BLaER1 (cell line): Measurements from ENCODE around the gene NDST4.

Experiments used
- H3K27ac ChIP-seq: shearing (Covaris generic); formaldehyde crosslinking; 2 replicates; pipeline ENCODE4 v1.8.1; 2022
- H3K27me3 ChIP-seq: shearing (Covaris generic); formaldehyde crosslinking; 2 replicates; pipeline ENCODE4 v1.8.1; 2022
- H3K36me3 ChIP-seq: shearing (Covaris generic); formaldehyde crosslinking; 2 replicates; pipeline ENCODE4 v1.8.1; 2022
- H3K4me1 ChIP-seq: shearing (Covaris generic); formaldehyde crosslinking; 2 replicates; pipeline ENCODE4 v1.8.1; 2022
- H3K4me2 ChIP-seq: shearing (Covaris generic); formaldehyde crosslinking; 2 replicates; pipeline ENCODE4 v1.8.1; 2022
- H3K4me3 ChIP-seq: shearing (Covaris generic); formaldehyde crosslinking; 2 replicates; pipeline ENCODE4 v1.8.1; 2022
- H3K9ac ChIP-seq: shearing (Covaris generic); formaldehyde crosslinking; 2 replicates; pipeline ENCODE4 v1.8.1; 2022
- H3K9me3 ChIP-seq: shearing (Covaris generic); formaldehyde crosslinking; 2 replicates; pipeline ENCODE4 v1.8.1; 2022
- H4K20me1 ChIP-seq: shearing (Covaris generic); formaldehyde crosslinking; 2 replicates; pipeline ENCODE4 v1.8.1; 2022
- Cebpa-rat ChIP-seq: shearing (Covaris generic); IDR thresholded peaks from 2 replicates; pipeline ENCODE4 v1.8.1; 2022

The NDST4 gene

GRCh38 chr4:114875630-114876029 lies 237.8 kb downstream of the NDST4 start:
- no peak overlapping the region for H3K27ac ChIP-seq

GRCh38 chr4:114874321-114874720 lies 239.1 kb downstream of the NDST4 start:
- Histone ChIP-seq H3K4me3 (no peak overlapping the region), H3K27ac (no peak overlapping the region), H3K27me3 (no peaks in the 10 kb centered on the region), H3K9me3 (no peaks in the 10 kb centered on the region), H3K4me1 (no peaks in the 10 kb centered on the region), H3K4me2 (no peak overlapping the region), H3K36me3 (no peaks in the 10 kb centered on the region), H4K20me1 (no peaks in the 10 kb centered on the region), H3K9ac (no peak overlapping the region)
- no peak for TF ChIP-seq Cebpa-rat

More at GRCh38 chr4:114875630-114876029, 237.8 kb downstream of the NDST4 start:
- H3K27me3 ChIP-seq, result no peaks in the 10 kb centered on the region
- no peaks in the 10 kb centered on the region for H3K9me3 ChIP-seq
- H4K20me1 ChIP-seq, result no peaks in the 10 kb centered on the region
- no peak overlapping the region for H3K4me2 ChIP-seq
- no peaks in the 10 kb centered on the region for H3K4me1 ChIP-seq
- H3K9ac ChIP-seq, result no peak overlapping the region
- H3K36me3 ChIP-seq, result no peaks in the 10 kb centered on the region
- H3K4me3 ChIP-seq, result no peak overlapping the region
- TF ChIP-seq Cebpa-rat, result no peak

GRCh38 chr4:114870987-114871386 lies 242.4 kb downstream of the NDST4 start:
- TF ChIP-seq Cebpa-rat, result no peak
- Histone ChIP-seq H3K4me2 (no peak overlapping the region), H4K20me1 (no peaks in the 10 kb centered on the region), H3K9me3 (no peaks in the 10 kb centered on the region), H3K27me3 (no peaks in the 10 kb centered on the region), H3K4me1 (no peaks in the 10 kb centered on the region), H3K27ac (no peak overlapping the region), H3K9ac (no peak overlapping the region), H3K36me3 (no peaks in the 10 kb centered on the region), H3K4me3 (no peak overlapping the region)

GRCh38 chr4:114866901-114867670 lies 246.3 kb downstream of the NDST4 start:
- TF ChIP-seq Cebpa-rat, result no peak
- H4K20me1 ChIP-seq, result no peaks in the 10 kb centered on the region
- no peak overlapping the region for H3K9ac ChIP-seq
- H3K4me3 ChIP-seq, result no peak overlapping the region
- H3K9me3 ChIP-seq, result no peaks in the 10 kb centered on the region
- H3K4me2 ChIP-seq, result no peak overlapping the region
- no peaks in the 10 kb centered on the region for H3K27me3 ChIP-seq
- peaks cover 5% of the 10 kb centered on the region; the same call in 1 of the 2 replicates for H3K4me1 ChIP-seq
- H3K36me3 ChIP-seq, result no peaks in the 10 kb centered on the region
- no peak overlapping the region for H3K27ac ChIP-seq

GRCh38 chr4:114864060-114864459 lies 249.4 kb downstream of the NDST4 start:
- H3K27ac ChIP-seq, result no peak overlapping the region
- no peaks in the 10 kb centered on the region for H3K27me3 ChIP-seq
- no peak overlapping the region for H3K4me2 ChIP-seq
- H3K4me3 ChIP-seq, result no peak overlapping the region
- no peaks in the 10 kb centered on the region for H3K36me3 ChIP-seq
- peaks cover 5% of the 10 kb centered on the region; the same call in 1 of the 2 replicates for H3K4me1 ChIP-seq
- no peak overlapping the region for H3K9ac ChIP-seq
- TF ChIP-seq Cebpa-rat, result no peak
- no peaks in the 10 kb centered on the region for H3K9me3 ChIP-seq
- H4K20me1 ChIP-seq, result no peaks in the 10 kb centered on the region

GRCh38 chr4:114860786-114861185 lies 252.6 kb downstream of the NDST4 start:
- H3K9me3 ChIP-seq, result no peaks in the 10 kb centered on the region
- H4K20me1 ChIP-seq, result no peaks in the 10 kb centered on the region
- no peak overlapping the region for H3K9ac ChIP-seq
- TF ChIP-seq Cebpa-rat, result no peak
- peaks cover 5% of the 10 kb centered on the region; the same call in 1 of the 2 replicates for H3K4me1 ChIP-seq
- H3K36me3 ChIP-seq, result no peaks in the 10 kb centered on the region
- H3K4me2 ChIP-seq, result no peak overlapping the region
- no peaks in the 10 kb centered on the region for H3K27me3 ChIP-seq
- H3K27ac ChIP-seq, result no peak overlapping the region
- no peak overlapping the region for H3K4me3 ChIP-seq

- no peaks in the 10 kb centered on the region for H3K36me3 ChIP-seq
- H3K4me2 ChIP-seq, result no peak overlapping the region
- H4K20me1 ChIP-seq, result no peaks in the 10 kb centered on the region
- no peak overlapping the region for H3K27ac ChIP-seq
- H3K4me3 ChIP-seq, result no peak overlapping the region
- no peaks in the 10 kb centered on the region for H3K4me1 ChIP-seq
- no peaks in the 10 kb centered on the region for H3K27me3 ChIP-seq
- no peaks in the 10 kb centered on the region for H3K9me3 ChIP-seq
- no peak for TF ChIP-seq Cebpa-rat
- H3K9ac ChIP-seq, result no peak overlapping the region
Observed at GRCh38 chr4:114857831-114858230, 255.6 kb downstream of the NDST4 start.

GRCh38 chr4:114839986-114840385 lies 273.4 kb downstream of the NDST4 start:
- no peak overlapping the region for H3K4me3 ChIP-seq
- H3K27me3 ChIP-seq, result no peaks in the 10 kb centered on the region
- H3K36me3 ChIP-seq, result no peaks in the 10 kb centered on the region
- TF ChIP-seq Cebpa-rat, result no peak
- H3K9me3 ChIP-seq, result no peaks in the 10 kb centered on the region
- no peak overlapping the region for H3K9ac ChIP-seq
- no peaks in the 10 kb centered on the region for H3K4me1 ChIP-seq
- H3K27ac ChIP-seq, result no peak overlapping the region
- H4K20me1 ChIP-seq, result no peaks in the 10 kb centered on the region
- no peak overlapping the region for H3K4me2 ChIP-seq

- no peaks in the 10 kb centered on the region for H3K36me3 ChIP-seq
- no peaks in the 10 kb centered on the region for H3K9me3 ChIP-seq
- no peak overlapping the region for H3K9ac ChIP-seq
- no peak overlapping the region for H3K4me2 ChIP-seq
- no peaks in the 10 kb centered on the region for H3K27me3 ChIP-seq
- no peak overlapping the region for H3K27ac ChIP-seq
- TF ChIP-seq Cebpa-rat, result no peak
- no peak overlapping the region for H3K4me3 ChIP-seq
- no peaks in the 10 kb centered on the region for H3K4me1 ChIP-seq
- no peaks in the 10 kb centered on the region for H4K20me1 ChIP-seq
Observed at GRCh38 chr4:114830628-114831027, 282.8 kb downstream of the NDST4 start.

GRCh38 chr4:114827651-114828050 lies 285.8 kb downstream of the NDST4 start:
- H3K27ac ChIP-seq, result no peak overlapping the region
- TF ChIP-seq Cebpa-rat, result no peak
- H3K4me3 ChIP-seq, result no peak overlapping the region
- H3K9ac ChIP-seq, result no peak overlapping the region
- H3K27me3 ChIP-seq, result no peaks in the 10 kb centered on the region
- H3K4me1 ChIP-seq, result no peaks in the 10 kb centered on the region
- H3K36me3 ChIP-seq, result no peaks in the 10 kb centered on the region
- H4K20me1 ChIP-seq, result no peaks in the 10 kb centered on the region
- H3K9me3 ChIP-seq, result no peaks in the 10 kb centered on the region
- H3K4me2 ChIP-seq, result no peak overlapping the region
